ENCODE results near the gene PRUNE2. TPM values are rescaled to one million over a fixed set of nuclear protein-coding genes. Genes with fewer than 3 reads are reported as not detected.

The PRUNE2 gene
- polyA plus RNA-seq, 1 donor (not counting 4 experiments of a cell fraction or from before 2014, with no cell fraction given), result 0.41 TPM

DNA sequence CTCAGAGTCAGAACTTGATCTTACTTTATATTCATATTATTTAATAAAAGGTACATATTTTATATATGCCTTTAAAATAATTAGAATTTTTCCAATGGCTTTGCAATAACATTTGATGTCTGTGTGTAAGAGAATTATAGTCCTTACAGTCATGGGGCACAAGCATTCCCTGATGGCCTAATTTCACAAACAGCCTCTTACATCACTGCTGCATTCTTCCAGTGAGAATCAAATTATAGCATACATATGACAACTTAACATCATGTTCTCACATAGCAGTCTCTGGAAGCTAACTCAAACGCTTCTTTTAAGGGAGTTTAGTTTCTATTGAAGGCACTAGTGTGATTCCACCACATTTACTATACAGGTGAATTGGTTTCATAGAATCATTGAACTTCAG is 15.3 kb upstream of the PRUNE2 start:
- no peak for DNase-seq (ENCODE audit: low read depth, low spot score)
- dilution Hi-C loops (cut with MboI; ENCODE audit: extremely low pct_ligation_motif_present, low sequenced_read_pairs), result no loop called here

DNA sequence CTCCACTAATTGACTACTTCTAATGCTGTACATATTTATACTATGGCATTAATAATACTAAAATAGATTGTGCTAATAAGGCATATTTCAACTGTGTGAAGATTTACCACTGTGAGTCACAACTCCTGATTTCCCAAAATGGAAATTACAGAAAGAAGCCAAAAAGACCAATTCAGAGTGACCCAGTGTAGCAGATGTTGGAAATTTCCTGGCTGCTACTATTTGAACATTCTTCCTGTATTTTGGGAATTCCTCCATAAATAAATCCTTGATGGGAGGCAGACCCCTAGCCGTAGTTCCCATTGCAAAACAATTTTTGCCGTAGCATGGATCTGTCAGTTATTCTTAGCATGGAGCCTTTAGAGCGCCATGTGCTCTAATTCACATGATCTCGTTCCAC is 11.4 kb upstream of the PRUNE2 start:
- H3K27me3 ChIP-seq (ENCODE audit: control insufficient read depth, extremely low read depth, insufficient read depth, low read length), result no peaks in the 10 kb centered on the region
- no peak overlapping the region for H3K4me2 ChIP-seq (ENCODE audit: control insufficient read depth, extremely low read depth, insufficient read depth, low read depth, low read length)
- dilution Hi-C loops (cut with MboI; ENCODE audit: extremely low pct_ligation_motif_present, low sequenced_read_pairs), result no loop called here
- no peaks in the 10 kb centered on the region for H3K79me2 ChIP-seq (ENCODE audit: control insufficient read depth, insufficient read depth, low read length)
- no peak overlapping the region for H3K9ac ChIP-seq (ENCODE audit: control insufficient read depth, extremely low read depth, insufficient read depth, low read length)
- no peak for TF ChIP-seq EZH2 (IDR thresholded peaks at IDR 0.05; ENCODE audit: low read length)
- TF ChIP-seq, protein P1, sequence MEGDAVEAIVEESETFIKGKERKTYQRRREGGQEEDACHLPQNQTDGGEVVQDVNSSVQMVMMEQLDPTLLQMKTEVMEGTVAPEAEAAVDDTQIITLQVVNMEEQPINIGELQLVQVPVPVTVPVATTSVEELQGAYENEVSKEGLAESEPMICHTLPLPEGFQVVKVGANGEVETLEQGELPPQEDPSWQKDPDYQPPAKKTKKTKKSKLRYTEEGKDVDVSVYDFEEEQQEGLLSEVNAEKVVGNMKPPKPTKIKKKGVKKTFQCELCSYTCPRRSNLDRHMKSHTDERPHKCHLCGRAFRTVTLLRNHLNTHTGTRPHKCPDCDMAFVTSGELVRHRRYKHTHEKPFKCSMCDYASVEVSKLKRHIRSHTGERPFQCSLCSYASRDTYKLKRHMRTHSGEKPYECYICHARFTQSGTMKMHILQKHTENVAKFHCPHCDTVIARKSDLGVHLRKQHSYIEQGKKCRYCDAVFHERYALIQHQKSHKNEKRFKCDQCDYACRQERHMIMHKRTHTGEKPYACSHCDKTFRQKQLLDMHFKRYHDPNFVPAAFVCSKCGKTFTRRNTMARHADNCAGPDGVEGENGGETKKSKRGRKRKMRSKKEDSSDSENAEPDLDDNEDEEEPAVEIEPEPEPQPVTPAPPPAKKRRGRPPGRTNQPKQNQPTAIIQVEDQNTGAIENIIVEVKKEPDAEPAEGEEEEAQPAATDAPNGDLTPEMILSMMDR (optimal IDR thresholded peaks at IDR 0.05 in 1 of 3, IDR thresholded peaks at IDR 0.05 in 1 of 3, conservative IDR thresholded peaks at IDR 0.05 in 1 of 3; ENCODE audit: extremely low read depth in 1 of 3, insufficient read depth in 2 of 3, low read length in 3 of 3), result no peak
- H2AFZ ChIP-seq (ENCODE audit: control insufficient read depth, low read length), result no peak overlapping the region
- H3K36me3 ChIP-seq (ENCODE audit: control insufficient read depth in 2 of 2, extremely low read depth in 1 of 2, insufficient read depth in 2 of 2, low read length in 2 of 2), result no peaks in the 10 kb centered on the region
- no peak overlapping the region for H3K27ac ChIP-seq (ENCODE audit: control insufficient read depth, insufficient read depth, low read length)
- no peak overlapping the region for H3K4me3 ChIP-seq (ENCODE audit: control insufficient read depth in 2 of 3, extremely low read depth in 1 of 3, insufficient read depth in 2 of 3, low read depth in 1 of 3, low read length in 3 of 3)
- H4K20me1 ChIP-seq (ENCODE audit: control insufficient read depth, extremely low read depth, insufficient read depth, low read length), result no peaks in the 10 kb centered on the region
- no peak for FAIRE-seq
- no peaks in the 10 kb centered on the region for H3K4me1 ChIP-seq (ENCODE audit: control insufficient read depth, extremely low read depth, insufficient read depth, low read length)
- no peak for DNase-seq (ENCODE audit: low read depth, low spot score)
- peaks cover 2% of the 10 kb centered on the region for H3K9me1 ChIP-seq (ENCODE audit: control insufficient read depth, extremely low read depth, insufficient read depth, low read length)
- no peaks in the 10 kb centered on the region for H3K9me3 ChIP-seq (ENCODE audit: control insufficient read depth, low read depth, low read length)

More for the DNA sequence above, 15.3 kb upstream of the PRUNE2 start:
- no peak overlapping the region for H3K27ac ChIP-seq (ENCODE audit: control insufficient read depth, insufficient read depth, low read length)
- no peak for FAIRE-seq
- no peak overlapping the region for H3K4me3 ChIP-seq (ENCODE audit: control insufficient read depth in 2 of 3, extremely low read depth in 1 of 3, insufficient read depth in 2 of 3, low read depth in 1 of 3, low read length in 3 of 3)
- no peaks in the 10 kb centered on the region for H3K9me3 ChIP-seq (ENCODE audit: control insufficient read depth, low read depth, low read length)
- H3K9me1 ChIP-seq (ENCODE audit: control insufficient read depth, extremely low read depth, insufficient read depth, low read length), result no peaks in the 10 kb centered on the region
- no peak overlapping the region for H3K9ac ChIP-seq (ENCODE audit: control insufficient read depth, extremely low read depth, insufficient read depth, low read length)
- H3K4me1 ChIP-seq (ENCODE audit: control insufficient read depth, extremely low read depth, insufficient read depth, low read length), result no peaks in the 10 kb centered on the region
- no peaks in the 10 kb centered on the region for H3K36me3 ChIP-seq (ENCODE audit: control insufficient read depth in 2 of 2, extremely low read depth in 1 of 2, insufficient read depth in 2 of 2, low read length in 2 of 2)
- H3K4me2 ChIP-seq (ENCODE audit: control insufficient read depth, extremely low read depth, insufficient read depth, low read depth, low read length), result no peak overlapping the region
- H4K20me1 ChIP-seq (ENCODE audit: control insufficient read depth, extremely low read depth, insufficient read depth, low read length), result no peaks in the 10 kb centered on the region
- no peak overlapping the region for H2AFZ ChIP-seq (ENCODE audit: control insufficient read depth, low read length)
- H3K27me3 ChIP-seq (ENCODE audit: control insufficient read depth, extremely low read depth, insufficient read depth, low read length), result no peaks in the 10 kb centered on the region
- TF ChIP-seq, protein P1 (optimal IDR thresholded peaks at IDR 0.05 in 1 of 3, IDR thresholded peaks at IDR 0.05 in 1 of 3, conservative IDR thresholded peaks at IDR 0.05 in 1 of 3; ENCODE audit: extremely low read depth in 1 of 3, insufficient read depth in 2 of 3, low read length in 3 of 3), result no peak
- TF ChIP-seq EZH2 (IDR thresholded peaks at IDR 0.05; ENCODE audit: low read length), result no peak
- H3K79me2 ChIP-seq (ENCODE audit: control insufficient read depth, insufficient read depth, low read length), result no peaks in the 10 kb centered on the region

All from keratinocyte (primary cell).